Endodermal cell (in vitro differentiated cells): Measurements from ENCODE around the gene MICAL3. TPM values are rescaled to one million over a fixed set of nuclear protein-coding genes. Genes with fewer than 3 reads are reported as not detected.

ENCODE experiments used
- DNase-seq: peaks from one replicate; pipeline ENCODE4 v3.0.0-alpha.2; 2017
- H3K27ac ChIP-seq: 2 replicates; pipeline ENCODE4 v1.5.1; 2013; ENCODE audit warnings: mild to moderate bottlenecking, low read depth, low read length, moderate library complexity
- H3K27me3 ChIP-seq: 2 replicates; pipeline ENCODE4 v1.6.1; 2013; ENCODE audit warnings: mild to moderate bottlenecking, low read length, moderate library complexity; ENCODE audit not compliant: insufficient read depth, control insufficient read depth, poor library complexity, severe bottlenecking
- H3K36me3 ChIP-seq: 2 replicates; pipeline ENCODE4 v1.7.0; 2013; ENCODE audit warnings: mild to moderate bottlenecking, low read length, moderate library complexity; ENCODE audit not compliant: control insufficient read depth, insufficient read depth
- H3K4me1 ChIP-seq: one replicate; pipeline ENCODE4 v1.7.0; 2013; ENCODE audit warnings: low read length; ENCODE audit not compliant: control insufficient read depth, insufficient read depth
- H3K4me3 ChIP-seq: 2 replicates; pipeline ENCODE4 v1.5.1; 2013; ENCODE audit warnings: mild to moderate bottlenecking, low read length, moderate library complexity
- H3K9ac ChIP-seq: 2 replicates; pipeline ENCODE4 v1.6.1; 2013; ENCODE audit warnings: mild to moderate bottlenecking, low read length, moderate library complexity; ENCODE audit not compliant: poor library complexity, severe bottlenecking; ENCODE audit errors: extremely low read depth
- H3K9me3 ChIP-seq: 2 replicates; pipeline ENCODE4 v1.6.1; 2013; ENCODE audit warnings: mild to moderate bottlenecking, low read length, moderate library complexity; ENCODE audit not compliant: control insufficient read depth
- H3K27ac Mint-ChIP-seq: 2 replicates; pipeline ENCODE4 v1.8.0; 2020; ENCODE audit warnings: mixed read lengths
- H3K27me3 Mint-ChIP-seq: 2 replicates; pipeline ENCODE4 v1.8.0; 2021; ENCODE audit warnings: mild to moderate bottlenecking, mixed read lengths; ENCODE audit not compliant: insufficient read depth
- H3K36me3 Mint-ChIP-seq: 2 replicates; pipeline ENCODE4 v1.8.0; 2020; ENCODE audit warnings: low read depth, mixed read lengths
- H3K4me1 Mint-ChIP-seq: 2 replicates; pipeline ENCODE4 v1.8.0; 2020; ENCODE audit warnings: mixed read lengths
- H3K4me3 Mint-ChIP-seq: 2 replicates; pipeline ENCODE4 v1.8.0; 2020; ENCODE audit warnings: mild to moderate bottlenecking, moderate library complexity, mixed read lengths
- H3K9me3 Mint-ChIP-seq: 2 replicates; pipeline ENCODE4 v1.8.0; 2020; ENCODE audit warnings: mild to moderate bottlenecking, mixed read lengths
- CTCF ChIP-seq: fragments of 200-600 bp; sonication (generic); conservative IDR thresholded peaks from 2 replicates; pipeline ENCODE4 v1.5.0; 2021; ENCODE audit warnings: antibody characterized with exemption, mild to moderate bottlenecking
- WGBS, 2 experiments: methylation state at CpG; one replicate each; pipeline versions ENCODE4 v1.1.5 to v1.1.7; 2013; ENCODE audit warnings: missing lambda C conversion rate in 2 of 2, mixed read lengths in 1 of 2; ENCODE audit not compliant: insufficient coverage in 1 of 2, insufficient read length in 1 of 2; 5-methylcytosine and 5-hydroxymethylcytosine counted together
- total RNA-seq, 2 donors: library from RNA; stranded (reverse); fragmentation: NEBNext Ultra II Directional in 1 of 2; extraction: Animal tissue kit (Norgen Biotek cat#: 25700) in 1 of 2; gene quantifications; 2 replicates in 1 of 2; 3 replicates in 1 of 2; pipeline ENCODE4 v1.2.1, GENCODE V29; 2021

The MICAL3 gene
- total RNA-seq, 2 donors from 2014 or later = 42.8 to 48.1 TPM

- Histone ChIP-seq H3K27ac (no peak overlapping the region), H3K9me3 (no peaks in the 10 kb centered on the region), H3K4me3 (no peak overlapping the region), H3K4me1 (peaks cover 19% of the 10 kb centered on the region), H3K27me3 (no peaks in the 10 kb centered on the region), H3K9ac (no peak overlapping the region), H3K36me3 (no peaks in the 10 kb centered on the region)
- Mint-ChIP-seq H3K4me3 (no peak overlapping the region), H3K27ac (no peak overlapping the region), H3K4me1 (peaks cover 37% of the 10 kb centered on the region), H3K27me3 (no peaks in the 10 kb centered on the region), H3K9me3 (no peaks in the 10 kb centered on the region), H3K36me3 (peaks cover 2% of the 10 kb centered on the region)
- no peak for DNase-seq
- TF ChIP-seq CTCF = no peak
- WGBS, 2 experiments = 88 to 95% methylated on average over 3 to 7 of the region's 7 CpGs
Measured at GRCh38 chr22:17958166-17958565, 66.2 kb downstream of the MICAL3 start.

- H3K27me3 ChIP-seq = no peaks in the 10 kb centered on the region
- H3K36me3 ChIP-seq = no peaks in the 10 kb centered on the region
- no peaks in the 10 kb centered on the region for H3K27me3 Mint-ChIP-seq
- no peak overlapping the region for H3K27ac Mint-ChIP-seq
- no peaks in the 10 kb centered on the region for H3K9me3 ChIP-seq
- no peak overlapping the region for H3K4me3 Mint-ChIP-seq
- H3K9ac ChIP-seq = no peak overlapping the region
- no peak overlapping the region for H3K4me3 ChIP-seq
- H3K36me3 Mint-ChIP-seq = peaks cover 2% of the 10 kb centered on the region
- DNase-seq = no peak
- WGBS, 2 experiments = 93 to 100% methylated on average over 2 to 6 of the region's 6 CpGs
- no peaks in the 10 kb centered on the region for H3K9me3 Mint-ChIP-seq
- peaks cover 19% of the 10 kb centered on the region for H3K4me1 ChIP-seq
- peaks cover 37% of the 10 kb centered on the region for H3K4me1 Mint-ChIP-seq
- TF ChIP-seq CTCF = no peak
- no peak overlapping the region for H3K27ac ChIP-seq
Measured at GRCh38 chr22:17957693-17958092, 66.7 kb downstream of the MICAL3 start.

GRCh38 chr22:17957204-17957603, 67.2 kb downstream of the MICAL3 start:
- Histone ChIP-seq H3K27me3 (no peaks in the 10 kb centered on the region), H3K4me1 (peaks cover 19% of the 10 kb centered on the region), H3K9ac (no peak overlapping the region), H3K27ac (no peak overlapping the region), H3K9me3 (no peaks in the 10 kb centered on the region), H3K36me3 (no peaks in the 10 kb centered on the region), H3K4me3 (no peak overlapping the region)
- Mint-ChIP-seq H3K27me3 (no peaks in the 10 kb centered on the region), H3K9me3 (no peaks in the 10 kb centered on the region), H3K4me3 (no peak overlapping the region), H3K36me3 (peaks cover 2% of the 10 kb centered on the region), H3K27ac (no peak overlapping the region), H3K4me1 (peaks cover 35% of the 10 kb centered on the region)
- no peak for TF ChIP-seq CTCF
- DNase-seq = no peak
- 94% methylated on average over 7 of the region's 7 CpGs for WGBS, 2 experiments
